Panc1 (cell line): ENCODE results near the gene MAP3K1. TPM values are rescaled to one million over a fixed set of nuclear protein-coding genes. Genes with fewer than 3 reads are reported as not detected.

Experiments used
- ATAC-seq: fragments of 200-7000 bp; cut with Tn5 transposase; 2 replicates; pipeline ENCODE4 v1.9.1; 2020; ENCODE audit warnings: mild to moderate bottlenecking, moderate library complexity
- BruUV-seq: library from RNA; stranded (reverse); fragments of 400-500 nt; replicated peaks from 2 replicates; lab custom pipeline; 2021; lab: Mats Ljungman, UMichigan
- CTCF ChIA-PET: fragments of 300-600 bp; sonication (Branson Sonifier 250); formaldehyde crosslinking; loops from one replicate; lab custom pipeline; 2022; ENCODE audit warnings: antibody characterized with exemption; lab: Charles Lee
- POLR2A ChIA-PET: fragments of 300-600 bp; sonication (Branson Sonifier 250); formaldehyde crosslinking; loops from one replicate; lab custom pipeline; 2022; ENCODE audit warnings: antibody characterized with exemption; lab: Charles Lee
- DNase-seq: peaks from one replicate; pipeline ENCODE4 v3.0.0-alpha.2; 2010; ENCODE audit warnings: low read depth, low spot score
- H3K27ac ChIP-seq: 2 replicates; pipeline ENCODE4 v1.5.1; 2011; ENCODE audit warnings: mild to moderate bottlenecking, low read length, inconsistent platforms
- H3K27me3 ChIP-seq: fragments of 200-500 bp; sonication (Bioruptor generic); 2 replicates; pipeline ENCODE4 v1.6.0; 2014; ENCODE audit warnings: low read length, inconsistent platforms; ENCODE audit not compliant: control insufficient read depth, insufficient read depth
- H3K36me3 ChIP-seq: fragments of 200-500 bp; sonication (Bioruptor generic); 2 replicates; pipeline ENCODE4 v1.5.1; 2014; ENCODE audit warnings: inconsistent platforms, mild to moderate bottlenecking, low read length, moderate library complexity; ENCODE audit not compliant: control insufficient read depth, insufficient read depth
- H3K4me1 ChIP-seq: 2 replicates; pipeline ENCODE4 v1.5.1; 2011; ENCODE audit warnings: inconsistent platforms, mild to moderate bottlenecking, low read length, moderate library complexity; ENCODE audit not compliant: control insufficient read depth, insufficient read depth
- H3K4me3 ChIP-seq, 2 experiments: 2 replicates each; pipeline ENCODE4 v1.5.1; 2011 to 2012; ENCODE audit warnings: low read depth in 2 of 2, low read length in 2 of 2, mild to moderate bottlenecking in 2 of 2, inconsistent platforms in 1 of 2, moderate library complexity in 1 of 2
- H3K9me3 ChIP-seq: fragments of 200-500 bp; sonication (Bioruptor generic); 2 replicates; pipeline ENCODE4 v1.5.1; 2014; ENCODE audit warnings: low read depth, mild to moderate bottlenecking, inconsistent platforms, low read length, moderate library complexity; ENCODE audit not compliant: control insufficient read depth, insufficient read depth
- CTCF ChIP-seq: fragments of 450-650 bp; IDR thresholded peaks from 2 replicates; pipeline ENCODE4 v1.5.1; 2017; ENCODE audit warnings: mild to moderate bottlenecking
- POLR2AphosphoS5 ChIP-seq: IDR thresholded peaks from 2 replicates; pipeline ENCODE4 v1.6.1; 2012; ENCODE audit warnings: mild to moderate bottlenecking, low read depth, low read length, moderate library complexity
- REST ChIP-seq, 2 experiments: IDR thresholded peaks; 2 replicates each; pipeline ENCODE4 v1.6.1; 2011 to 2012; ENCODE audit warnings: low read depth in 2 of 2, control low read depth in 1 of 2, low read length in 1 of 2, mild to moderate bottlenecking in 1 of 2, moderate library complexity in 1 of 2; ENCODE audit not compliant: insufficient read depth in 1 of 2
- SIN3A ChIP-seq: IDR thresholded peaks from 2 replicates; pipeline ENCODE4 v1.6.1; 2012; ENCODE audit warnings: low read depth, mild to moderate bottlenecking, low read length, moderate library complexity, borderline replicate concordance; ENCODE audit not compliant: insufficient read depth
- TCF7L2 ChIP-seq: IDR thresholded peaks from 2 replicates; pipeline ENCODE4 v1.6.1; 2011; ENCODE audit warnings: mild to moderate bottlenecking, low read depth, low read length, inconsistent platforms
- in situ Hi-C: cut with HindIII; loops from 2 replicates; pipeline ENCODE4 v1.10.0; 2016; ENCODE audit warnings: low sequenced_read_pairs, low pct_unique_long_range_greater_than_20kb
- intact Hi-C: fragments of 100-400 bp; cut with micrococcal nuclease; formaldehyde crosslinking; loops from one replicate; pipeline ENCODE4 v1.10.0; 2022; ENCODE audit not compliant: unreplicated experiment
- total RNA-seq: library from RNA; stranded (reverse); gene quantifications from one replicate; pipeline ENCODE4 v1.2.1, GENCODE V29; 2021; ENCODE audit not compliant: unreplicated experiment

The MAP3K1 gene
- total RNA-seq, 1 experiment from 2014 or later, result 6.2 TPM

GRCh38 chr5:56917534-56917933 is 102.2 kb downstream of the MAP3K1 start:
- H3K36me3 ChIP-seq, result peaks cover 14% of the 10 kb centered on the region; the same call in 1 of the 2 replicates
- CTCF ChIA-PET, result no interaction called here
- TF ChIP-seq CTCF, result no peak
- no peaks in the 10 kb centered on the region for H3K9me3 ChIP-seq
- H3K4me1 ChIP-seq, result no peaks in the 10 kb centered on the region
- intact Hi-C loops, result no loop called here
- no TSS peak for BruUV-seq
- no peak overlapping the region for H3K4me3 ChIP-seq
- no peaks in the 10 kb centered on the region for H3K27me3 ChIP-seq
- POLR2A ChIA-PET, result no interaction called here
- no peak overlapping the region for H3K27ac ChIP-seq
- ATAC-seq (0 out of 2 replicates have a peak, but pooled peaks have one; percentile 56), DNase-seq (no peak)
- in situ Hi-C loops, result no loop called here

- intact Hi-C loops (no loop called here), in situ Hi-C loops (no loop called here)
- Histone ChIP-seq H3K9me3 (no peaks in the 10 kb centered on the region), H3K27me3 (no peaks in the 10 kb centered on the region), H3K27ac (no peak overlapping the region), H3K36me3 (peaks cover 19% of the 10 kb centered on the region; the same call in 1 of the 2 replicates), H3K4me3 (no peak overlapping the region), H3K4me1 (no peaks in the 10 kb centered on the region)
- BruUV-seq, result no TSS peak
- peak; percentile 48; the same call in 1 of the 2 replicates for ATAC-seq
- no peak for DNase-seq
- TF ChIP-seq TCF7L2 (no peak), REST (IDR thresholded peaks at IDR 0.05; ENCODE audit: insufficient read depth in 1 of 2, low read depth in 2 of 2, low read length in 1 of 2) (no peak), POLR2AphosphoS5 (no peak), SIN3A (no peak), CTCF (no peak)
- ChIA-PET POLR2A (no interaction called here), CTCF (no interaction called here)
Measured at GRCh38 chr5:56918054-56918453, 102.7 kb downstream of the MAP3K1 start.
